Stimulated activated CD4-positive, alpha-beta T cell treated with anti-CD3 and anti-CD28 coated beads, TNF-alpha, amount 100 ng/mL, for 1 hour (primary cell): Measurements from ENCODE around the gene MAPKAPK2.

Experiments used
- DNase-seq, 3 donors: peaks; one replicate each; pipeline ENCODE4 v3.0.0-alpha.2; 2020; ENCODE audit warnings: low read depth in 3 of 3, low spot score in 1 of 3

MAPKAPK2 gene

GRCh38 chr1:206702260-206702659, 17.6 kb downstream of the MAPKAPK2 start:
- no peak for DNase-seq

- no peak for DNase-seq
These were observed 18.1 kb downstream of the MAPKAPK2 start for GRCh38 chr1:206702803-206703202.

- peak in 2 of 3 donors; percentile 27 to 31 for DNase-seq
These were observed 19.0 kb downstream of the MAPKAPK2 start for GRCh38 chr1:206703661-206704060.

- DNase-seq: no peak
These were observed 19.5 kb downstream of the MAPKAPK2 start for GRCh38 chr1:206704226-206704625.

- no peak for DNase-seq
These were observed 20.5 kb downstream of the MAPKAPK2 start for GRCh38 chr1:206705191-206705590.

GRCh38 chr1:206705726-206706297, 21.1 kb downstream of the MAPKAPK2 start:
- DNase-seq: no peak

GRCh38 chr1:206706298-206706791, 21.6 kb downstream of the MAPKAPK2 start:
- DNase-seq: no peak

- DNase-seq: no peak
These were observed 22.2 kb downstream of the MAPKAPK2 start for GRCh38 chr1:206706806-206707366.

- no peak for DNase-seq
These were observed 23.4 kb downstream of the MAPKAPK2 start for GRCh38 chr1:206708058-206708457.

GRCh38 chr1:206708882-206709281, 24.2 kb downstream of the MAPKAPK2 start:
- no peak for DNase-seq

- DNase-seq: no peak
These were observed 24.6 kb downstream of the MAPKAPK2 start for GRCh38 chr1:206709322-206709721.

- DNase-seq: no peak
These were observed 25.2 kb downstream of the MAPKAPK2 start for GRCh38 chr1:206709772-206710459.

- DNase-seq: no peak
These were observed 25.7 kb downstream of the MAPKAPK2 start for GRCh38 chr1:206710460-206710823.

GRCh38 chr1:206713070-206713469, 28.4 kb downstream of the MAPKAPK2 start:
- no peak for DNase-seq

GRCh38 chr1:206713910-206714312, 29.2 kb downstream of the MAPKAPK2 start:
- DNase-seq: no peak

- no peak for DNase-seq
These were observed 29.8 kb downstream of the MAPKAPK2 start for GRCh38 chr1:206714331-206715058.

- DNase-seq: no peak
These were observed 30.4 kb downstream of the MAPKAPK2 start for GRCh38 chr1:206715120-206715519.

GRCh38 chr1:206715552-206716158, 30.9 kb downstream of the MAPKAPK2 start:
- DNase-seq: no peak

GRCh38 chr1:206716159-206716869, 31.6 kb downstream of the MAPKAPK2 start:
- no peak for DNase-seq

GRCh38 chr1:206716870-206717673, 32.4 kb downstream of the MAPKAPK2 start:
- no peak for DNase-seq
